ENCODE measurements around the gene RNF150. TPM values are rescaled to one million over a fixed set of nuclear protein-coding genes. Genes with fewer than 3 reads are reported as not detected.

Gene RNF150
- total and polyA plus RNA-seq, 2 of the 4 experiments (the other 2 are of a cell fraction) = 6.2 to 18.1 TPM

GRCh38 chr4:141011901-141012315 lies 121.4 kb downstream of the RNF150 start:
- dilution Hi-C loops (cut with HindIII; ENCODE audit: low sequenced_read_pairs, unreplicated experiment) = no loop called here
- ATAC-seq (ENCODE audit: low read depth) (no peak), DNase-seq (no peak)
- H4K91ac ChIP-seq (ENCODE audit: insufficient read depth, low read depth, low read length) = no peak overlapping the region
- no peak overlapping the region for H3K4ac ChIP-seq (ENCODE audit: low read depth, low read length)
- no peak overlapping the region for H4K5ac ChIP-seq (ENCODE audit: low read depth, low read length)
- ChIA-PET CTCF (interaction anchor here (1.4 kb wide), 1 partner anchor 9 kb away, joined by 4 read pairs; no protein-coding TSS in a partner anchor), POLR2A (ENCODE audit: unreplicated experiment) (no interaction called here)
- no peak overlapping the region for H2BK20ac ChIP-seq (ENCODE audit: low read depth, low read length)
- H2BK120ac ChIP-seq (ENCODE audit: low read depth, low read length) = no peak overlapping the region
- H3K9ac ChIP-seq (ENCODE audit: low read depth, low read length) = no peak overlapping the region
- no peaks in the 10 kb centered on the region for H3K36me3 ChIP-seq (ENCODE audit: control insufficient read depth, insufficient read depth, low read length)
- H3K27ac ChIP-seq (ENCODE audit: insufficient read depth, low read length) = no peak overlapping the region
- H3K4me2 ChIP-seq (ENCODE audit: low read depth, low read length) = no peak overlapping the region
- no peak overlapping the region for H3K4me3 ChIP-seq (ENCODE audit: insufficient read depth, low read depth, low read length)
- H3K9me3 ChIP-seq (ENCODE audit: control insufficient read depth, insufficient read depth, low read length) = no peaks in the 10 kb centered on the region
- H3K4me1 ChIP-seq (ENCODE audit: control insufficient read depth, insufficient read depth, low read length) = no peaks in the 10 kb centered on the region
- no peak overlapping the region for H2AFZ ChIP-seq (replicated peaks; ENCODE audit: low read length, poor library complexity)
- no peak overlapping the region for H3K18ac ChIP-seq (ENCODE audit: low read depth, low read length)
- no peak overlapping the region for H2BK15ac ChIP-seq (ENCODE audit: low read depth, low read length)
- intact Hi-C loops (cut with micrococcal nuclease) = no loop called here
- H2AK9ac ChIP-seq (replicated peaks; ENCODE audit: low read depth, low read length, poor library complexity) = no peak overlapping the region
- WGBS, 2 experiments (ENCODE audit: extremely low coverage in 2 of 2, insufficient read length in 1 of 2) = no CpG with 5 or more reads among the region's 3 CpGs
- BruUV-seq (replicated peaks) = no TSS peak
- H3K23ac ChIP-seq (ENCODE audit: low read depth, low read length) = no peak overlapping the region
- H3K56ac ChIP-seq (ENCODE audit: extremely low read depth, insufficient read depth, low read length) = no peak overlapping the region
- no peak overlapping the region for H2AK5ac ChIP-seq (ENCODE audit: low read depth, low read length)
- H4K8ac ChIP-seq (ENCODE audit: low read depth in 2 of 2, low read length in 2 of 2) = no peak overlapping the region
- no peaks in the 10 kb centered on the region for H3K79me1 ChIP-seq (ENCODE audit: low read depth in 1 of 2, low read length in 2 of 2)
- in situ Hi-C loops (cut with MboI; ENCODE audit: low sequenced_read_pairs) = no loop called here
- no peak overlapping the region for H2BK5ac ChIP-seq (ENCODE audit: low read depth, low read length, poor library complexity, severe bottlenecking)
- TF ChIP-seq CHD1 (IDR thresholded peaks at IDR 0.05; ENCODE audit: low read depth, low read length) = no peak
- no peak for TF ChIP-seq MAFK (IDR thresholded peaks at IDR 0.05; ENCODE audit: low read depth, low read length)
- H4K20me1 ChIP-seq (ENCODE audit: insufficient read depth, low read length) = no peaks in the 10 kb centered on the region
- H3K27me3 ChIP-seq (ENCODE audit: control insufficient read depth, insufficient read depth, low read length) = no peaks in the 10 kb centered on the region
- no peak overlapping the region for H3K14ac ChIP-seq (replicated peaks; ENCODE audit: low read depth, low read length)
- H3K9me1 ChIP-seq (ENCODE audit: insufficient read depth, low read length) = no peaks in the 10 kb centered on the region; the same call in 1 of the 2 replicates
